Mesenchymal stem cell (in vitro differentiated cells and primary cell): ENCODE results near the gene CBX2.
A peak's percentile ranks its signal among the peaks of the same experiment; 100 is the strongest.
"Not testable (repeated sequence)": the region's sequence is repeated elsewhere in the genome, so short reads cannot be mapped to it uniquely, and the experiment has no call there.

Experiments
- DNase-seq: peaks from one replicate; pipeline ENCODE4 v3.0.0-alpha.2; 2013
- H2AFZ ChIP-seq: one replicate; pipeline ENCODE4 v1.6.1; 2013; ENCODE audit warnings: low read depth, mild to moderate bottlenecking, control low read depth, inconsistent platforms, low read length, moderate library complexity
- H2AK5ac ChIP-seq: 2 replicates; pipeline ENCODE4 v1.6.1; 2013; ENCODE audit warnings: low read length, moderate library complexity, mild to moderate bottlenecking, inconsistent platforms; ENCODE audit not compliant: severe bottlenecking
- H2BK120ac ChIP-seq: one replicate; pipeline ENCODE4 v1.6.1; 2013; ENCODE audit warnings: low read depth, mild to moderate bottlenecking, inconsistent platforms, low read length, moderate library complexity
- H2BK12ac ChIP-seq, 2 experiments: one replicate each; pipeline ENCODE4 v1.6.1; 2013; ENCODE audit warnings: inconsistent platforms in 2 of 2, low read length in 2 of 2, mild to moderate bottlenecking in 2 of 2, moderate library complexity in 2 of 2, control low read depth in 1 of 2
- H2BK15ac ChIP-seq: one replicate; pipeline ENCODE4 v1.6.1; 2013; ENCODE audit warnings: mild to moderate bottlenecking, low read depth, inconsistent platforms; ENCODE audit not compliant: poor library complexity, severe bottlenecking
- H2BK5ac ChIP-seq: 2 replicates; pipeline ENCODE4 v1.6.1; 2013; ENCODE audit warnings: low read depth, mild to moderate bottlenecking, low read length, control low read depth, inconsistent platforms; ENCODE audit not compliant: poor library complexity, severe bottlenecking
- H3K14ac ChIP-seq, 2 experiments: one replicate each; pipeline ENCODE4 v1.6.1; 2013; ENCODE audit warnings: inconsistent platforms in 2 of 2, low read length in 2 of 2, control low read depth in 1 of 2, mild to moderate bottlenecking in 1 of 2, moderate library complexity in 1 of 2
- H3K18ac ChIP-seq, 2 experiments: one replicate each; pipeline ENCODE4 v1.6.1; 2013; ENCODE audit warnings: inconsistent platforms in 2 of 2, low read length in 2 of 2, control low read depth in 1 of 2, low read depth in 1 of 2, mild to moderate bottlenecking in 1 of 2
- H3K23ac ChIP-seq, 2 experiments: one replicate each; pipeline ENCODE4 v1.6.1; 2013; ENCODE audit warnings: inconsistent platforms in 2 of 2, low read length in 2 of 2, mild to moderate bottlenecking in 2 of 2, moderate library complexity in 2 of 2, control low read depth in 1 of 2
- H3K27ac ChIP-seq: 2 replicates; pipeline ENCODE4 v1.5.1; 2013; ENCODE audit warnings: mild to moderate bottlenecking, moderate library complexity, low read length, control low read depth, inconsistent platforms; ENCODE audit not compliant: poor library complexity, severe bottlenecking
- H3K27me3 ChIP-seq, 2 experiments: 2 replicates each; pipeline versions ENCODE4 v1.6.1 to v1.7.0; 2013; ENCODE audit warnings: low read length in 2 of 2, mild to moderate bottlenecking in 2 of 2, moderate library complexity in 2 of 2, control low read depth in 1 of 2, inconsistent platforms in 1 of 2; ENCODE audit not compliant: control insufficient read depth in 1 of 2, insufficient read depth in 1 of 2
- H3K36me3 ChIP-seq, 2 experiments: 2 replicates each; pipeline versions ENCODE4 v1.6.1 to v1.7.0; 2013; ENCODE audit warnings: low read length in 2 of 2, control low read depth in 1 of 2, inconsistent platforms in 1 of 2, low read depth in 1 of 2, mild to moderate bottlenecking in 1 of 2; ENCODE audit not compliant: insufficient read depth in 2 of 2, control insufficient read depth in 1 of 2
- H3K4ac ChIP-seq, 2 experiments: one replicate each; pipeline ENCODE4 v1.6.1; 2013; ENCODE audit warnings: inconsistent platforms in 2 of 2, low read length in 2 of 2, mild to moderate bottlenecking in 2 of 2, moderate library complexity in 2 of 2, control low read depth in 1 of 2, low read depth in 1 of 2
- H3K4me1 ChIP-seq: 2 replicates; pipeline ENCODE4 v1.6.1; 2013; ENCODE audit warnings: low read depth, low read length, control low read depth; ENCODE audit not compliant: control insufficient read depth, insufficient read depth
- H3K4me2 ChIP-seq: 2 replicates; pipeline ENCODE4 v1.6.1; 2013; ENCODE audit warnings: low read length, mild to moderate bottlenecking, inconsistent platforms; ENCODE audit not compliant: poor library complexity, severe bottlenecking
- H3K4me3 ChIP-seq, 2 experiments: 2 replicates each; pipeline versions ENCODE4 v1.5.1 to v1.7.0; 2013; ENCODE audit warnings: low read length in 2 of 2, mild to moderate bottlenecking in 2 of 2, control low read depth in 1 of 2, low read depth in 1 of 2; ENCODE audit not compliant: insufficient read depth in 1 of 2
- H3K79me1 ChIP-seq: replicated peaks from 2 replicates; pipeline ENCODE4 v1.6.1; 2013; ENCODE audit warnings: mild to moderate bottlenecking, control low read depth, low read length, inconsistent platforms; ENCODE audit not compliant: poor library complexity, severe bottlenecking
- H3K9ac ChIP-seq: 2 replicates; pipeline ENCODE4 v1.7.0; 2013; ENCODE audit warnings: mild to moderate bottlenecking, low read length, moderate library complexity
- H3K9me3 ChIP-seq: 2 replicates; pipeline ENCODE4 v1.7.0; 2013; ENCODE audit warnings: mild to moderate bottlenecking, low read length; ENCODE audit not compliant: control insufficient read depth
- H4K8ac ChIP-seq: one replicate; pipeline ENCODE4 v1.6.1; 2013; ENCODE audit warnings: inconsistent platforms, mild to moderate bottlenecking, low read length, moderate library complexity
- H4K91ac ChIP-seq: one replicate; pipeline ENCODE4 v1.6.1; 2013; ENCODE audit warnings: mild to moderate bottlenecking, low read length, inconsistent platforms
- WGBS: methylation state at CpG from one replicate; pipeline ENCODE4 v1.1.7; 2013; ENCODE audit warnings: mixed read lengths; 5-methylcytosine and 5-hydroxymethylcytosine counted together

Gene CBX2

DNA sequence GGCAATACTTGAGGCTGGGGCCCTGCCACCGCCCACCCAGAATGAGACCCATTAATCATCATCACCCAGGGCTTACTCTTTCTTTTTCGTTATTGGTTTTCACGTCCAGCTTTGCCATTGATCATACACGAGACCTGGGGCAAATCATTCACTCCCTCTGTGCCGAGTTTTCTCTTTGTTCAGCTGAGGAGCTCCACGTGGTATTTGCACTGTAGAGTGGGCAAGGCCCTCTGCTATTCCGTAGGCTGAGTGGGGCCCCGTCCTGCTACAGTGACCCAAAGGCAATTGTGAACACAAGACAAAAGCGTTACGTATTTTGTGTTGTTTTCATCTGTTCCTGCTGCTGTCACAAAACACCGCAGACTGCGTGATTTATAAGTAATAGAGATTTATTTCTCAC is 23.6 kb upstream of the CBX2 start:
- Histone ChIP-seq H4K8ac (no peak overlapping the region), H2AK5ac (no peak overlapping the region), H3K4me2 (no peak overlapping the region), H3K9ac (no peak overlapping the region), H3K27ac (no peak overlapping the region), H2AFZ (no peak overlapping the region), H3K4me3 (no peak overlapping the region), H4K91ac (no peak overlapping the region), H3K4ac (no peak overlapping the region), H3K4me1 (no peaks in the 10 kb centered on the region), H2BK5ac (no peak overlapping the region), H3K23ac (no peak overlapping the region), H3K79me1 (no peaks in the 10 kb centered on the region), H2BK12ac (no peak overlapping the region), H3K27me3 (peaks cover 36 to 62% of the 10 kb centered on the region in 2 experiments), H3K36me3 (no peaks in the 10 kb centered on the region), H2BK15ac (no peak overlapping the region), H2BK120ac (no peak overlapping the region), H3K9me3 (no peaks in the 10 kb centered on the region), H3K14ac (no peak overlapping the region), H3K18ac (no peak overlapping the region)
- 82% methylated on average over 12 of the region's 12 CpGs for WGBS
- DNase-seq, result no peak

- not testable (repeated sequence) for H2AK5ac ChIP-seq, H2BK5ac ChIP-seq, H3K18ac ChIP-seq, H2BK12ac ChIP-seq, H2BK120ac ChIP-seq, DNase-seq, H2BK15ac ChIP-seq, H3K4me1 ChIP-seq, H3K4me2 ChIP-seq, H3K27ac ChIP-seq, H3K9me3 ChIP-seq, H3K79me1 ChIP-seq, H3K14ac ChIP-seq, H2AFZ ChIP-seq, H3K4me3 ChIP-seq, H3K4ac ChIP-seq, H3K36me3 ChIP-seq, H4K91ac ChIP-seq, H4K8ac ChIP-seq, H3K9ac ChIP-seq
- 91% methylated on average over 9 of the region's 9 CpGs for WGBS
- Histone ChIP-seq H3K27me3 (peaks cover 35 to 58% of the 10 kb centered on the region in 2 experiments), H3K23ac (peak overlapping the region in 1 of 2 experiments; percentile 40)
These were observed 23.0 kb upstream of the CBX2 start for GRCh38 chr17:79754903-79755302.

DNA sequence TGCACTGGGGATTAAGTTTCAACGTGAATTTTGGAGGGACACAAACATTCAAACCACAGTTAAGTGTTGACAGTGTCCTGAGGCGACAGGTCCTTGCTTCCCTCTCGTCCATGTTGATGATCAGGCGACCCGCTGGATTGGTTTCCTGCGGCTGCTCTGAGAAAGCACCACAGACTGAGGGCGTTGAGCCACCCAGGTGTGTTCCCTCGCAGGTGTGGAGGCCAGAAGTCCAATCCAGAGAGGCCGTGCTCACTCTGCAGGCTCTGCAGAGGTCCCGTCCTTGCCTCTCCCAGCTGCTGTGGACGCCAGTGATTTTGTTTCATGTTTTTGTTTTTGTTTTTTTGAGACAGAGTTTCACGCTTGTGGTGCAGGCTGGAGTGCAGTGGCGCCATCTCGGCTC is 22.4 kb upstream of the CBX2 start:
- Histone ChIP-seq H2BK15ac (no peak overlapping the region), H3K4ac (no peak overlapping the region), H4K8ac (no peak overlapping the region), H3K4me3 (no peak overlapping the region), H3K4me1 (peaks cover 4% of the 10 kb centered on the region), H2AK5ac (no peak overlapping the region), H3K4me2 (no peak overlapping the region), H4K91ac (no peak overlapping the region), H3K27me3 (peaks cover 32 to 55% of the 10 kb centered on the region in 2 experiments), H2BK120ac (no peak overlapping the region), H2BK12ac (no peak overlapping the region), H3K9ac (no peak overlapping the region), H3K14ac (no peak overlapping the region), H3K36me3 (no peaks in the 10 kb centered on the region), H3K9me3 (no peaks in the 10 kb centered on the region), H2AFZ (no peak overlapping the region), H3K18ac (no peak overlapping the region), H3K23ac (no peak overlapping the region), H3K79me1 (no peaks in the 10 kb centered on the region), H2BK5ac (no peak overlapping the region), H3K27ac (no peak overlapping the region)
- 88% methylated on average over 14 of the region's 14 CpGs for WGBS
- DNase-seq, result no peak

- H2AK5ac ChIP-seq, result no peak overlapping the region
- WGBS, result 90% methylated on average over 14 of the region's 15 CpGs
These were observed 20.7 kb upstream of the CBX2 start for GRCh38 chr17:79757140-79757745.

More at GRCh38 chr17:79757140-79757745, 20.7 kb upstream of the CBX2 start:
- Histone ChIP-seq H3K27me3 (peaks cover 22 to 44% of the 10 kb centered on the region in 2 experiments), H3K9ac (no peak overlapping the region), H3K36me3 (no peaks in the 10 kb centered on the region), H2BK12ac (no peak overlapping the region), H3K4ac (no peak overlapping the region), H3K79me1 (no peaks in the 10 kb centered on the region), H3K4me1 (peaks cover 7% of the 10 kb centered on the region), H3K27ac (no peak overlapping the region), H4K8ac (no peak overlapping the region), H2BK15ac (no peak overlapping the region), H2BK5ac (no peak overlapping the region), H4K91ac (no peak overlapping the region), H2AFZ (no peak overlapping the region), H3K14ac (no peak overlapping the region), H3K4me3 (no peak overlapping the region), H3K4me2 (no peak overlapping the region), H3K9me3 (no peaks in the 10 kb centered on the region), H3K23ac (no peak overlapping the region), H3K18ac (no peak overlapping the region), H2BK120ac (no peak overlapping the region)
- DNase-seq, result no peak
